HL-60 (cell line): ENCODE data around the gene FOXP3.
"Not testable (repeated sequence)": the region's sequence is repeated elsewhere in the genome, so short reads cannot be mapped to it uniquely, and the experiment has no call there.

Experiments used
- CTCF ChIP-seq: IDR thresholded peaks from one replicate; pipeline ENCODE4 v1.5.1; 2011; ENCODE audit warnings: low read length, control low read depth, inconsistent platforms; ENCODE audit not compliant: insufficient read depth
- POLR2AphosphoS5 ChIP-seq: IDR thresholded peaks from 2 replicates; pipeline ENCODE4 v1.6.1; 2012; ENCODE audit warnings: low read depth
- REST ChIP-seq: IDR thresholded peaks from 2 replicates; pipeline ENCODE4 v1.6.1; 2012; ENCODE audit warnings: low read depth; ENCODE audit not compliant: insufficient replicate concordance

GRCh38 chrX:49299293-49299692 lies 34.8 kb upstream of the FOXP3 start:
- not testable (repeated sequence) for TF ChIP-seq POLR2AphosphoS5, CTCF, REST
